Fibroblast of lung (primary cell): Measurements from ENCODE around the gene STK11IP.

ENCODE experiments used
- EZH2 ChIP-seq: IDR thresholded peaks from 2 replicates; pipeline ENCODE4 v1.5.1; 2012; ENCODE audit warnings: low read length, control low read depth, mild to moderate bottlenecking; ENCODE audit errors: missing control alignments
- TF ChIP-seq, protein P1 (sequence below), 2 donors: IDR thresholded peaks in 1 of 2; conservative IDR thresholded peaks in 1 of 2; 1 replicate in 1 of 2; 2 replicates in 1 of 2; pipeline ENCODE4 v1.5.1; 2011 to 2012; ENCODE audit warnings: low read length in 2 of 2, control low read depth in 1 of 2, inconsistent platforms in 1 of 2, low read depth in 1 of 2, mild to moderate bottlenecking in 1 of 2

DNA sequence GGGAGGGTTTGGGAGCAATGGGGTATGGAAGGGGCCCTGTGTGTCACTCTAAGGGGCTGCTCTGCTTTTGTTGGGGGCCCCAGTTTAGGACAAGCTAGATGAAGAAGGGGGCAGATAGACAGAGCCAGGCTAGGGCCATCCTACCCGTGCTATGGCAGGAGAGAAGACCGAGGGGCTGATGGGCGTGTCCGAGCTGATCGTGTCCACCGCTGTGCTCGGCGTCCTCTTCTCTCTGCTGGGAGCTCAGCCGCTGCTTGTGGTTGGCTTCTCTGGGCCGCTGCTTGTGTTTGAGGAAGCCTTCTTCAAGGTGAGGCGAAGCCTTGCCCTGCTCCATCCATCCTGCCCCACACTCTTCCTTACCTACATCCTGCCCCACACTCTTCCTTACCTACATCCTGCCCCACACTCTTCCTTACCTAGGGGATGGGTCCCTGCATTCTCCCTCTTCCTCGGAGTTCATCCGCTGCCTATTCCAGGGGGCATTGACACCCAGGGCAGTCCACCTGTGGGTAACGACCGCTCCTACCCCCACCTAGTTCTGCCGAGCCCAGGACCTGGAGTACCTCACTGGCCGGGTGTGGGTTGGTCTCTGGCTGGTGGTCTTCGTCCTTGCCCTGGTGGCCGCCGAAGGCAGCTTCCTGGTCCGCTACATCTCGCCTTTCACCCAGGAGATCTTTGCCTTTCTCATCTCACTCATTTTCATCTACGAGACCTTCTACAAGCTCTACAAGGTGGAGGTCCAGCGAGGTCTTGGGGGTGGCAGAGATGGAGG is 38.7 kb downstream of the STK11IP start:
- TF ChIP-seq, protein P1, sequence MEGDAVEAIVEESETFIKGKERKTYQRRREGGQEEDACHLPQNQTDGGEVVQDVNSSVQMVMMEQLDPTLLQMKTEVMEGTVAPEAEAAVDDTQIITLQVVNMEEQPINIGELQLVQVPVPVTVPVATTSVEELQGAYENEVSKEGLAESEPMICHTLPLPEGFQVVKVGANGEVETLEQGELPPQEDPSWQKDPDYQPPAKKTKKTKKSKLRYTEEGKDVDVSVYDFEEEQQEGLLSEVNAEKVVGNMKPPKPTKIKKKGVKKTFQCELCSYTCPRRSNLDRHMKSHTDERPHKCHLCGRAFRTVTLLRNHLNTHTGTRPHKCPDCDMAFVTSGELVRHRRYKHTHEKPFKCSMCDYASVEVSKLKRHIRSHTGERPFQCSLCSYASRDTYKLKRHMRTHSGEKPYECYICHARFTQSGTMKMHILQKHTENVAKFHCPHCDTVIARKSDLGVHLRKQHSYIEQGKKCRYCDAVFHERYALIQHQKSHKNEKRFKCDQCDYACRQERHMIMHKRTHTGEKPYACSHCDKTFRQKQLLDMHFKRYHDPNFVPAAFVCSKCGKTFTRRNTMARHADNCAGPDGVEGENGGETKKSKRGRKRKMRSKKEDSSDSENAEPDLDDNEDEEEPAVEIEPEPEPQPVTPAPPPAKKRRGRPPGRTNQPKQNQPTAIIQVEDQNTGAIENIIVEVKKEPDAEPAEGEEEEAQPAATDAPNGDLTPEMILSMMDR (conservative IDR thresholded peaks at IDR 0.05 in 1 of 2, IDR thresholded peaks at IDR 0.05 in 1 of 2; ENCODE audit: low read depth in 1 of 2, low read length in 2 of 2): no peak
- TF ChIP-seq EZH2: no peak
